Activated naive CD4-positive, alpha-beta T cell treated with anti-CD3 and anti-CD28 coated beads, Interleukin-2, amount 50 U/mL, for 24 hours (primary cell): ENCODE measurements around the gene SIM2.
A peak's percentile ranks its signal among the peaks of the same experiment; 100 is the strongest.
"Not testable (repeated sequence)": the region's sequence is repeated elsewhere in the genome, so short reads cannot be mapped to it uniquely, and the experiment has no call there.

Experiments used
- H3K27ac Mint-ChIP-seq: one replicate; pipeline ENCODE4 v1.8.0; 2021; ENCODE audit warnings: mild to moderate bottlenecking, mixed read lengths
- H3K27me3 Mint-ChIP-seq: one replicate; pipeline ENCODE4 v1.8.0; 2021; ENCODE audit warnings: mixed read lengths
- H3K36me3 Mint-ChIP-seq: one replicate; pipeline ENCODE4 v1.8.0; 2021; ENCODE audit warnings: mixed read lengths
- H3K4me1 Mint-ChIP-seq: one replicate; pipeline ENCODE4 v1.8.0; 2021; ENCODE audit warnings: mixed read lengths
- H3K4me3 Mint-ChIP-seq: one replicate; pipeline ENCODE4 v1.8.0; 2021; ENCODE audit warnings: mild to moderate bottlenecking, mixed read lengths
- H3K9me3 Mint-ChIP-seq: one replicate; pipeline ENCODE4 v1.8.0; 2021; ENCODE audit warnings: mixed read lengths

The SIM2 gene, protein sequence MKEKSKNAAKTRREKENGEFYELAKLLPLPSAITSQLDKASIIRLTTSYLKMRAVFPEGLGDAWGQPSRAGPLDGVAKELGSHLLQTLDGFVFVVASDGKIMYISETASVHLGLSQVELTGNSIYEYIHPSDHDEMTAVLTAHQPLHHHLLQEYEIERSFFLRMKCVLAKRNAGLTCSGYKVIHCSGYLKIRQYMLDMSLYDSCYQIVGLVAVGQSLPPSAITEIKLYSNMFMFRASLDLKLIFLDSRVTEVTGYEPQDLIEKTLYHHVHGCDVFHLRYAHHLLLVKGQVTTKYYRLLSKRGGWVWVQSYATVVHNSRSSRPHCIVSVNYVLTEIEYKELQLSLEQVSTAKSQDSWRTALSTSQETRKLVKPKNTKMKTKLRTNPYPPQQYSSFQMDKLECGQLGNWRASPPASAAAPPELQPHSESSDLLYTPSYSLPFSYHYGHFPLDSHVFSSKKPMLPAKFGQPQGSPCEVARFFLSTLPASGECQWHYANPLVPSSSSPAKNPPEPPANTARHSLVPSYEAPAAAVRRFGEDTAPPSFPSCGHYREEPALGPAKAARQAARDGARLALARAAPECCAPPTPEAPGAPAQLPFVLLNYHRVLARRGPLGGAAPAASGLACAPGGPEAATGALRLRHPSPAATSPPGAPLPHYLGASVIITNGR

DNA sequence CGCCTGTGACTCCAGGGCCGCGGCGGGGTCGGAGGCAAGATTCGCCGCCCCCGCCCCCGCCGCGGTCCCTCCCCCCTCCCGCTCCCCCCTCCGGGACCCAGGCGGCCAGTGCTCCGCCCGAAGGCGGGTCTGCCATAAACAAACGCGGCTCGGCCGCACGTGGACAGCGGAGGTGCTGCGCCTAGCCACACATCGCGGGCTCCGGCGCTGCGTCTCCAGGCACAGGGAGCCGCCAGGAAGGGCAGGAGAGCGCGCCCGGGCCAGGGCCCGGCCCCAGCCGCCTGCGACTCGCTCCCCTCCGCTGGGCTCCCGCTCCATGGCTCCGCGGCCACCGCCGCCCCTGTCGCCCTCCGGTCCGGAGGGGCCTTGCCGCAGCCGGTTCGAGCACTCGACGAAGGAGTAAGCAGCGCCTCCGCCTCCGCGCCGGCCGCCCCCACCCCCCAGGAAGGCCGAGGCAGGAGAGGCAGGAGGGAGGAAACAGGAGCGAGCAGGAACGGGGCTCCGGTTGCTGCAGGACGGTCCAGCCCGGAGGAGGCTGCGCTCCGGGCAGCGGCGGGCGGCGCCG, at the start of gene SIM2:
Gene SIM2, plus strand, starts transcription at position 135 of the 565 bp plus-strand sequence. CDS start 632 bp downstream, outside the sequence.
- no peaks in the 10 kb centered on the region for H3K9me3 Mint-ChIP-seq
- H3K27me3 Mint-ChIP-seq = peaks cover 51% of the 10 kb centered on the region
- no peaks in the 10 kb centered on the region for H3K36me3 Mint-ChIP-seq
- peak within 1 kb of the TSS; percentile 77 for H3K4me3 Mint-ChIP-seq
- peaks cover 14% of the 10 kb centered on the region for H3K4me1 Mint-ChIP-seq
- H3K27ac Mint-ChIP-seq = no peak within 1 kb of the TSS

DNA sequence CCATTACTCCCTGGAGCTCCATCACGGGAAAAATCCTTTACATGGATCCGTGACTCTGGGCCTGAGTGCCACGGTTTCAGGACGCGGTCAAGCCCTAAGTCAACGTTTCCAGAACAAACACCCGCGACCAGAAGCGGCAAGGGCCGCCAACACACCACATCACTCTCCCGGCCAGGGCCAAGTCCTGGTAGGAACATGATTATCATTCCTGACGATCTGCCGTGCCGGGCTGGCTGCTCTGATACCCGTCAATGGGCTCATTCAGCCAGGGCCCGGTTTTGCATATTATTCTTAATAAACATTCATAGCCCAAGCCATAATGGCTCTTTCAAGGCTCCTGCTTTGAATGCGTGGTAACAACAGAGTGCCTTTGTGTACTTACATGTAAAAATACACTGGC, 44.6 kb upstream of the SIM2 start:
- H3K27me3 Mint-ChIP-seq = peaks cover 2% of the 10 kb centered on the region
- no peak overlapping the region for H3K27ac Mint-ChIP-seq
- H3K9me3 Mint-ChIP-seq = no peaks in the 10 kb centered on the region
- H3K4me1 Mint-ChIP-seq = no peaks in the 10 kb centered on the region
- no peaks in the 10 kb centered on the region for H3K36me3 Mint-ChIP-seq
- H3K4me3 Mint-ChIP-seq = no peak overlapping the region

DNA sequence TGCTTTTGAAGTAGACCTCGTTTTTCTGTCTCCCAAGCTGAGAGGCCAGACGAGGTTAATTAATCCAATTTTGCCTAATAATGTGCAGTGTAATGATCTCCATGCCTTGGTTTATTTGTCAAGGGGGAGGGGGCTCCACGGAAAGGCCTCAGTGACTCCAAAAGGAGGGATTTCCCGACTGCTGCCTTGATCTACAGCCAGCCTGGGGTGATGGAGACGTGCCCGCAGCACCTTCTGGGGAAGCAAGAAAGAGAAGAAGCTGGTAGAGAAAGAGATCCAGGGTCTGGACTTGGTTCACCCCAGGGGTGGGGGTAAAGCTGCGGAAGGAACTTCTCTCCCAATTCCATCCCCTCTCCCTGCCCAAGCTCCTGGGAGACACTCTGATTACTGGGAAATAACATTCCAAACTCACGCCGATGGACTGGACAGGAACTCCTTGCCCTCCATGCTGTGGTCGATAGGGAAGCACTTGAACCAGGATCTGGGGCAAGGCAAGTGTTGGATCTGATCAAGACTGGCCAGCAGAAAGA, 44.1 kb upstream of the SIM2 start:
- Mint-ChIP-seq H3K27ac (no peak overlapping the region), H3K4me3 (no peak overlapping the region), H3K4me1 (no peaks in the 10 kb centered on the region), H3K27me3 (peaks cover 2% of the 10 kb centered on the region), H3K36me3 (no peaks in the 10 kb centered on the region), H3K9me3 (no peaks in the 10 kb centered on the region)

DNA sequence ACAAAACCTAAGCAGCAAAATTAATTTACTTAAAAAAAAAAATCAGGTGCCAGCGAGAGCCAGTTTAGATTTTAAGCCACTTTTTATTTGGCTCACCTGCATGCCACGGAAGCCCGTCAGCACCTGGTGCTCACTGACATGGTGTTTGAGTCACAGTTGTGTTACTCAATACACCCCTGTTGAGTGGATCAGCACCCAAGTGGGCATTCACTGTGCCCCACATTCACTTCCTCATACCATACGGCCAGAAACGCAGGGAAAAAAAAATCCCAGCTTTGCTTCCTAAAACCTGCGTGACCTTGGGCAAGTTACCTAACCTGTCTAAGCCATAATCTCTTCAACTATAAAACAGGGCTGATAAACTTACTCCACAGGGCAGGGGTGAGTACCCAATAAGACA, 42.8 kb upstream of the SIM2 start:
- Mint-ChIP-seq H3K27me3 (peaks cover 8% of the 10 kb centered on the region), H3K4me3 (no peak overlapping the region), H3K36me3 (no peaks in the 10 kb centered on the region), H3K4me1 (no peaks in the 10 kb centered on the region), H3K27ac (no peak overlapping the region), H3K9me3 (no peaks in the 10 kb centered on the region)

DNA sequence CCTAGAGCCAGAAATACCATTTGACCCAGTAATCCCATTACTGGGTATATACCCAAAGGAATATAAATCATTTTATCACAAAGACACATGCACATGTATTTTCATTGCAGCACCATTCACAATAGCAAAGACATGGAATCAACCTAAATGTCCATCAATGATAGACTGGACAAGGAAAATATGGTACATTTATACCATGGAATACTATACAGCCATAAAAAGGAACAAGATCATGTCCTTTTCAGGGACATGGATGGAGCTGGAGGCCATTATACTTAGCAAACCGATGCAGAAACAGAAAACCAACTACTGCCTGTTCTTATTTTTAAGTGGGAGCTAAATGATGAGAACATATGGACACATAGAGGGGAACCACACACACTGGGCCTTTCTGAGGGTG, 41.6 kb upstream of the SIM2 start:
- not testable (repeated sequence) for H3K9me3 Mint-ChIP-seq, H3K36me3 Mint-ChIP-seq, H3K27ac Mint-ChIP-seq, H3K4me3 Mint-ChIP-seq, H3K4me1 Mint-ChIP-seq
- peaks cover 12% of the 10 kb centered on the region for H3K27me3 Mint-ChIP-seq

DNA sequence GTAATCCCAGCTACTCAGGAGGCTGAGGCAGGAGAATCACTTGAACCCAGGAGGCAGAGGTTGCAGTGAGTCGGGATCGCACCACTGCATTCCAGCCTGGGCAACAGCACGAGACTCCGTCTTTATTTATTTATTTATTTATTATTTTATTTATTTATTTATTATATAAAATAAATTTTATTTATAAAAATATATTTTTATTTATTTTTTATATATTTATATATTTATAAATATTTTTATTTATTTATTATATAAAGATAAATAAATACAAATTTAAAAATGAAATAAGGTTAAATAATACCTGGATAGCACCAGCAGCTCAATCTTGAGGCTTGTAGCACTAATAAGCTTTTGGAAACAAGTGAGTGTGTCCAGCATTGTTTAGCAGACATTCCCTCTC, 40.9 kb upstream of the SIM2 start:
- H3K9me3 Mint-ChIP-seq = no peaks in the 10 kb centered on the region
- H3K4me1 Mint-ChIP-seq = no peaks in the 10 kb centered on the region
- H3K4me3 Mint-ChIP-seq = no peak overlapping the region
- H3K27ac Mint-ChIP-seq = no peak overlapping the region
- peaks cover 13% of the 10 kb centered on the region for H3K27me3 Mint-ChIP-seq
- no peaks in the 10 kb centered on the region for H3K36me3 Mint-ChIP-seq

DNA sequence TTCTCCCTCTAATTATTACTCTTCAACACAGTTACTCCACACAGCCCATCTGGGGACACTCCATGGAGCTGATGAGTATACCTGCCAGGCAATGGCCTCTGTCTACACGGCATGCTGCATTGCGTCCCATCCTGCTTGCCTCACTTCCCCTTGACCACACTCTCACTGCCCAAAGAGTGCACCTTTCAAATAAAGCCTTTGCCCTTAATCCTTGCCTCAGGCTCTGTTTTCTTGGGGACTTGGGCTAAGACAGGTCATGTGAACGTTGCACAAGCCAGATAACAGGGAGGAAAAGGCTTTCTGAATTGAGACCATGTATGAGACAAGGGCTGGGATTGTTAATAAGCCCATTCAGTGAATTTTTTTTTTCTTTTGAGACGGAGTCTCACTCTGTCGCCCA, 40.0 kb upstream of the SIM2 start:
- Mint-ChIP-seq H3K27me3 (peaks cover 17% of the 10 kb centered on the region), H3K27ac (no peak overlapping the region), H3K4me3 (no peak overlapping the region), H3K9me3 (no peaks in the 10 kb centered on the region), H3K4me1 (no peaks in the 10 kb centered on the region), H3K36me3 (no peaks in the 10 kb centered on the region)

DNA sequence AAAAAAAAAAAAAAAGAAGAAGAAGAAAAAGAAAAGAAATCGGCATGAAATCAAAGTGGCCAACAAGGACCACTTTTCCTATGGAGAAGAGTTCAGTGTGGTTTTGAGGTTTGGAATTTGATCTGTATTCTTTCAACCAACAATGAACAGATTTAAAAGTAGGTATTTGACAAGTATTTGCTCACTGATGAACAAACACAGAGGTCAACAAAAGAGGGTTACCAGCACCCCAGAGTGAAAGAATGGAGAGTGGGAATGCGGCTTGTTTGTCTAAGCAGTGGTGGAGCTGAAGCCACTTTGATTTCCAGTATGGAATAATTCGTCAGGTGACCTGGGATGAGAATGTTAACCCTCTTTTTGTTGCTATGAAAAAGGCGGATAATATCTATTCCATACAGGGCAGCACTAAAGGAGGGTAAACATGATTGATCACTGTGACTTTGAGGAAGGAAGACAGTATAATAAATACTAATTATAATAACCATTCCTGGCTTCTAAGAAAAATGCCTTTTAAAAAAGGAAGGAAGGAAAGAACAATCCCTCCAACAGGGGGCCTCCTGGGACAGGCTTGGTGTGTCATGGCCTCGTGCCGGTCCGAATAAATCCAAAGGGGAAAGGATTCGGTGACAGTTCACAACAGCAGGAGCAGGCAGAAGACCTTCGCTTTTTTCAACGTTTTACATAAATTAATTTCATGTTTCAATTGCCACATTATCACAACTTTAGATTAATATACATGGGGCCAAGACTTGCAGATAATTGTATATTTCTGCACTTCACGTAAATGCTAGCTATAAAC, 37.2 kb upstream of the SIM2 start:
- Mint-ChIP-seq H3K4me3 (no peak overlapping the region), H3K27me3 (peaks cover 17% of the 10 kb centered on the region), H3K27ac (no peak overlapping the region), H3K9me3 (no peaks in the 10 kb centered on the region), H3K36me3 (no peaks in the 10 kb centered on the region), H3K4me1 (no peaks in the 10 kb centered on the region)

DNA sequence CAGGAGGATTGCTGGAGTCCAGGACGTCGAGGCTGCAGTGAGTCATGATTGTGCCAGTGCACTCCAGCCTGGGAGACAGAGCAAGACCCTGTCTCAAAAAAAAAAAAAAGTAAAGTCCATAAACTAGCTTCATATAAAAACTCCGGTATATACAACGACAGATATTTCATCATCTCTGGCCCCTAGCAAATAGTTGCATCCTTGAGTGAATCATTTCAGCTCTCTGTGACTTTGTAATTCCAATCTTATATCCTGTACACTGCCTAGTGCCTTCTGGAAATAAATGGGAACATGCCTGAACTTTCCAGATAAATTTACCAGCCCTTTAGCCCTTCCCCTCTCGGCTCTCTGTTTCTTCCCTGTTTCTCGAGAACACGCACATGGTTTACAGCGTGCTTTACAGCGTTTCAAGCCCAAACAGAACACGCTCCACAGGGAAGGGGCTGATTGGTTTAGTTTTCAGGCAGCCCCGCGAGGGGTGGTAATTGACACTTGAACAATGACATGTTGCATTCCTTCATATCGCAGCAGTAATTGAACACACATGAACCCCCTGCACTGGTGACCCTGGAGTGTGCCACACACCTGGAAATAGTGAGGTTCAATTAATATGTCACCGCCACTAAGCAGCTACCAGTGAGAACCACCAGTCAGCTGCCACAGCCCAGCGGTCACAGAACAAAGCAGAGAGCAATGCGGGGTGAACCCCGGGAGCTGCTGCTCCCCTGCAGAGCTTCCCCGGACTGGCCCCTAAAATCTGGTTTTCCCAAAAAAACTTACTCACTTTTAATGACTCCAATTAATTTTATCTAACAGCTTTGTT, 35.7 kb upstream of the SIM2 start:
- Mint-ChIP-seq H3K36me3 (no peaks in the 10 kb centered on the region), H3K27me3 (peaks cover 18% of the 10 kb centered on the region), H3K4me1 (no peaks in the 10 kb centered on the region), H3K9me3 (no peaks in the 10 kb centered on the region), H3K27ac (no peak overlapping the region), H3K4me3 (no peak overlapping the region)

DNA sequence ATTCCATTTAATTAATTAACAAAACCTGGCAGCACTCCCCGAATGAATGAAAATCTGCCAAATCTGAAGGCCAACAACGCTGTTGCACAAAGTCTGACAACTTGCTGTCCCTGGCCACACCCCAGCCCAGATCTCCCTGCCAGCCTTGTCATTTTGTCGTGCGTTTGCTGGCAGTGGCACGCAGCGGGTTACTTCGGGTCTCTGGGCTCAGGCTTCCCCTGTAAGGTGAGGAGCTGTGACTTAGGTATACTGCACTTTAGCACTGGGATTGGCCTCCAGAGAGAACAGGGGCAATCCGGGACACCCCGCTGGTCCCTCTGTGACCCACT, 34.3 kb upstream of the SIM2 start:
- H3K27me3 Mint-ChIP-seq = peaks cover 19% of the 10 kb centered on the region
- H3K4me1 Mint-ChIP-seq = no peaks in the 10 kb centered on the region
- H3K4me3 Mint-ChIP-seq = no peak overlapping the region
- no peaks in the 10 kb centered on the region for H3K36me3 Mint-ChIP-seq
- no peak overlapping the region for H3K27ac Mint-ChIP-seq
- H3K9me3 Mint-ChIP-seq = no peaks in the 10 kb centered on the region

DNA sequence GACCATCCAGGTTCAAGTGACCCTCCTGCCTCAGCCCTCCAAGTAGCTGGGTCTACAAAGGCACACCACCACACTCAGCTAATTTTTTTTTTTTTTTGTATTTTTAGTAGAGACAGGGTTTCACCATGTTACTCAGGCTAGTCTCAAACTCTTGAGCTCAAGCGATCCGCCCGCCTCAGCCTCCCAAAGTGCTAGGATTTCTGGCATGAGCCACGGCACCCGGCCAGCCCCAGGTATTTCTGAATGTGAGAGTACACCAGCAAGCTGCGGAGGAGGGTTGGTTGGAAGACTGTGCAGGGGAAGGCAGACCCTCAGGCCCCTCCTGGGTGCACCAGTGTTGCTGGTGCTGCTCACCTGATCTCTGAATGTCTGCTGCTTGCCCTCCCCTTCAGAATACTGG, 33.1 kb upstream of the SIM2 start:
- H3K36me3 Mint-ChIP-seq = no peaks in the 10 kb centered on the region
- peaks cover 13% of the 10 kb centered on the region for H3K27me3 Mint-ChIP-seq
- no peaks in the 10 kb centered on the region for H3K9me3 Mint-ChIP-seq
- no peaks in the 10 kb centered on the region for H3K4me1 Mint-ChIP-seq
- H3K4me3 Mint-ChIP-seq = no peak overlapping the region
- H3K27ac Mint-ChIP-seq = no peak overlapping the region

DNA sequence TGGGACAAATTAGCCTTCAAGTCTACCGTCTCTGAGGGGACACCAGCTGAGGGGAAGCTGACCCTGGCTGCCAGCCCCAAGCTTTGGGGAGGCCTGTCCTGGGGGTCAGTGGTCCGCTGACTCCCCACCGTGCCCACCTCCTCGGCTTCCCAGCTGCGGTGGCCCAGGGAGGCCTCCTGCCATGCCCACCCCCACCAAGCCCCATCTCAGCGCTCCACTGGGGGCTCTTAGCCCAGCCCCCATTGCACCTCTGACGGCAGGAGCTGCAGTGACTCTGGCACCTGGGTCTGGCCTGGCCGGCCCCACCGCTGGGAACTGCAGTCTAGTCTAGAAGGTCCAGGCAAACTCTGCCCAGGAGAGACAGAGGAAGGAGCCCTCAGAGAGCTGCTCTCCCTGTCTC, 30.2 kb upstream of the SIM2 start:
- Mint-ChIP-seq H3K27ac (no peak overlapping the region), H3K27me3 (peaks cover 3% of the 10 kb centered on the region), H3K9me3 (no peaks in the 10 kb centered on the region), H3K36me3 (peaks cover 1% of the 10 kb centered on the region), H3K4me1 (no peaks in the 10 kb centered on the region), H3K4me3 (no peak overlapping the region)

DNA sequence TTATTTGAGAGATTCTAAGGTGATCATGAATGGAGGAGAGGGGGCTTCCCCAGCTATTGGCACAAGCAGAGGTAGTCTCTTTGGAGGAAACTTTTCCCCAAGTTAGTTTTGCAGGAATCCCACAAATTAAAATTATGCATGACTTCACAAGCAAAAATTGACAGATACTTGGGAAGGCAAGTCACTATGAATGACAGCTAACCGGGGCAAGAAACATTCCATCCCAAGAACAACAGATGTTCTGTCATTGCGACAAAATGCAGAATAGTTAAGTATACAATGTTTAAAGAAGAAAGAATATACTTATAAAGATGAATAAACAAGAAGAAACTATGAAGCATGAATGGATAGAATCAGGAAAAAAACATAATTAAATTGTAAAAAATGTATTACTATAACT, 27.1 kb upstream of the SIM2 start:
- H3K9me3 Mint-ChIP-seq = no peaks in the 10 kb centered on the region
- H3K27me3 Mint-ChIP-seq = peaks cover 16% of the 10 kb centered on the region
- no peak overlapping the region for H3K4me3 Mint-ChIP-seq
- no peak overlapping the region for H3K27ac Mint-ChIP-seq
- H3K36me3 Mint-ChIP-seq = peaks cover 4% of the 10 kb centered on the region
- H3K4me1 Mint-ChIP-seq = no peaks in the 10 kb centered on the region

DNA sequence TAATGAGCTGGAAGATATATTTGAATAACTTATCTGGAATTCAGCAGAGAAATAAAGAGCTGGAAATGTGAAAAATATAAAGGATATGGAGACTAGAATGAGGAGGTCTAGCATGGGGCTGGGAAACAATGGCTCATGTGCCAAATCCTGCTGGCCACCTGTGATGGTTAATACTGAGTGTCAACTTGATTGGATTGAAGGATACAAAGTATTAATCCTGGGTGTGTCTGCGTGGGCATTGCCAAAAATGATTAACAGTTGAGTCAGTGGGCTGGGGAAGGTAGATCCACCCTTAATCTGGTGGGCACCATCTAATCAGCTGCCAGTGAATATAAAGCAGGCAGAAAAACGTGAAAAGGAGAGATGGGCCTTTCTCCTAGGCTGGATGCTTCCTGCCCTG, 26.6 kb upstream of the SIM2 start:
- not testable (repeated sequence) for H3K36me3 Mint-ChIP-seq

DNA sequence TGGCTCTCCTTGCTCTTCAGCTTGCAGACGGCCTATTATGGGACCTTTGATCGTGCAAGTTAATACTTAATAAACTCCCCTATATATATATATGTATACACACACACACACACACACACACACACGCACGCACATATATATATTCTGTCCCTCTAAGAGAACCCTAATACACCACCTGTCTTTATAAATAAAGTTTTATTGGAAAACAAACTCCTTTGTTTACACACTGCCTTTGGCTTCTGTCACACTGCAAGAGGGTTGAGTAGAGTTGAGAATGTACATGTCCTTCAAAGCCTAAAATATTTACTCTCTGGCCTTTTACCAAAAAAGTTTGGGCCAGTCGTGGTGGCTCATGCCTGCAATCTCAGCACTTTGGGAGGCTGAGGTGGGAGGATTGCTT, 26.2 kb upstream of the SIM2 start:
- Mint-ChIP-seq H3K9me3 (no peaks in the 10 kb centered on the region), H3K36me3 (peaks cover 4% of the 10 kb centered on the region), H3K4me3 (no peak overlapping the region), H3K27me3 (peaks cover 21% of the 10 kb centered on the region), H3K4me1 (no peaks in the 10 kb centered on the region), H3K27ac (no peak overlapping the region)

More for the DNA sequence above, 26.6 kb upstream of the SIM2 start:
- H3K27me3 Mint-ChIP-seq = peaks cover 19% of the 10 kb centered on the region
- H3K4me1 Mint-ChIP-seq, H3K4me3 Mint-ChIP-seq, H3K9me3 Mint-ChIP-seq, H3K27ac Mint-ChIP-seq: not testable (repeated sequence)
